Glomerular visceral epithelial cell (primary cell): ENCODE measurements around the gene ABLIM2.
A peak's percentile ranks its signal among the peaks of the same experiment; 100 is the strongest.
"Not testable (repeated sequence)": the region's sequence is repeated elsewhere in the genome, so short reads cannot be mapped to it uniquely, and the experiment has no call there.

ENCODE experiments used
- DNase-seq: peaks from one replicate; pipeline ENCODE4 v3.0.0-alpha.2; 2016; ENCODE audit errors: extremely low spot score

Gene ABLIM2

DNA sequence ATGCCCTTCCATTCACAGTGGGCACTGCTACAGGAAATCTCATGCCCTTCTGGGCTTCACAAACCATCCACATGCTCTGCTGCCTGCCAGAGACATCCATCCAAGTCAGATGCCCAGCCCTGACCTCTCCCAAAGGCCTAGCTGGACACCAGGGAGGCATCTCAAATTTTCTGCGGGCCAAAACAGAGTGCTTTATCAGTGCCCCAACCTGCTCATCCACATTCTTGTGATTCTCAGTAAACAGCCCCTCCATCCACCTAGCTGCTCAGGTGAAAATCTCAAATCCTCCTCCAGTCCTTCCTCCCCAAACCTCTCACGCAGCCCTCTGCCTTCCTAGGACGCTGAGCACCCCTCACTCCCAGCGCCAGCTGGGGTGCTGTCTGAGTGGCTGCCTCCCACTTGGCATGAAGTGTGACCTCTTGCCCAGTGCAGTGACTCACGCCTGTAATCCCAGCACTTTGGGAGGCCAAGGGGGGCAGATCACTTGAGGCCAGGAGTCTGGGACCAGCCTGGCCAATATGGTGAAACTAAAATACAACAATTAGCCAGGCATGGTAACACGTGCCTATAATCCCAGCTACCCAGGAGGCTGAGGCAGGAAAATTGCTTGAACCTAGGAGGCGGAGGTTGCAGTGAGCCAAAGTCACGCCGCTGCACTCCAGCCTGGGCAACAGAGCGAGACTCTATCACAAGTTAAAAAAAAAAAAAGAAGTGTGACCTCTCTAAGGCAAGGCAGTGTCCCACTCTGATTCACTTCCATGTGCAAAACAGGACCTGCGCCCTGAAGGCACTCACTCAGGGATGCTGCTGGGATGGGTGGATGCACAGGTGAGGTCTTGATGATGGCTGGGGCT is 217.3 kb downstream of the ABLIM2 start:
- DNase-seq = peak; percentile 77

DNA sequence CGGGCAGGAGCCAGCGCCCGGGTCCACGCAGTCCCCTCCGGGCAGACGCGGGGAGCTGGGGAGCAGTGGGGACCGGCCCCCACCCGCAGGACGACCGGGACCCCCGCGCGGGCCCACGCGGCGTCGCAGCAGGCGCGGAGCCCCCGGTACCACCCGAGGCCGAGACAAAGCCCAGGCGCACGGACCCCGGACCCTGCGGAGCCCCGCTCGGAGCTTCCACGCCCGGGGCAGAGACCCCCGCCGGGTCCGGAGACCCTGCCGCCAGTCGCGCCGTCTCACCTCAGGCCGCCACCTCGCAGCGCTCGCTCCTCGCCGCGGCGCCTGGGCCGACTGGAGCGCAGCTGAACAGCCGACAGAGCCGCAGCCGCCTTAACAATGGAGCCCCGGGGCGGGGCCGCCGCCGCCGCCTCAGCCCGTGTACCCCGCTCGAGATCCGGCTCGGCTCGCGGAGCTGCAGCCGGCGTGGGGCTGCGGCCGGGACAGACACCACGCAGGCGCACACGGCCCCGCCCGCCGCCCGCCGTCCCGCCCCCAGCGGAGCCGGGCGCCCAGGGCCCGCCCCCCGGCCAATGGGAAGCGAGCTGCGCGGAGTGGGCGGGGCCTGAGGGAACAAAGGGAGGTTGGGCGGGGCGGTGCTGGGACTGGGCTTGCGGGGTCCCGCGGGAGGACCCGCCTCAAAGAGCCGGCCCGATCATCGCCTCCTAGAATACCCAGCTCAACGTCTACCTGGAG is 219.1 kb downstream of the ABLIM2 start, which contains the start of gene AFAP1:
Gene AFAP1, minus strand, starts transcription at position 485 of the 732 bp plus-strand sequence. CDS start 67,783 bp downstream, outside the sequence.
- peak; percentile 92 for DNase-seq

DNA sequence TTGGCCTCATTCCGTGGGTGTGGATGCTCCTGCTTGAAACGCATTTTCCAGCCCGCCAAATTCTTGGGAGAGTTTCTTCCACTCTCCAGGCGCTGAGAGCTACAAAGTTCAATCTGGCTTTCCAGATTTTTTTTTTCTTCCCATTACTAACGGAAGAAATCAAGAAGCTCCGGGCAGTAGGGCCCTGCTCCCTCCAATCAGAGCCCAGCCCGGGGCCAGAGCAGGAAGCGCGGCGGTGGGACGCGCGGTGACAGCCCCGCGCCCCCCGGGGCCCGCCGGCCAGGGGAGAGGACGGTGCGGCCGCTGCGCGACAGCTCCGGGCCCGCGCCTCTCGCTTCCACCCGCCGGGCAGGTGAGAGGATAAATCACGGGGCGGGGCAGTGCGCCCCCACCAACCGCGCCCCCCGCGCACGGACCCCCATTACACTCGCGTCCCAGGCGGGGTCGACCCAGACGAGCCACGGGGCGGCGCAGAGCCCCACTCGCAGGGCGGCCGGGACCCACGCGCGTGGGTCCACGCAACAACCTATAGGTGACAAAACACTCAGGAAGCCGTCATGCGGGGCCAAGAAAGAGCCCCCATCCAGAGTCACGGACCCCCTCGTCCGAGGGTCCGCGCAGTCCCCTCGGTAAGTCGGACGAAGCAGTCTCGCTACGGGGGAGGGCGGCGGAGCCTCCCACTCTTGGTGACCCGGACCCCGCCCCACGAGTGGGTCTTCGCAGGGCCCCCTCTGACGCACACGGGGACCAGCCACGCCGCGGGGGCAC is 219.8 kb downstream of the ABLIM2 start:
- peak; percentile 53 for DNase-seq

DNA sequence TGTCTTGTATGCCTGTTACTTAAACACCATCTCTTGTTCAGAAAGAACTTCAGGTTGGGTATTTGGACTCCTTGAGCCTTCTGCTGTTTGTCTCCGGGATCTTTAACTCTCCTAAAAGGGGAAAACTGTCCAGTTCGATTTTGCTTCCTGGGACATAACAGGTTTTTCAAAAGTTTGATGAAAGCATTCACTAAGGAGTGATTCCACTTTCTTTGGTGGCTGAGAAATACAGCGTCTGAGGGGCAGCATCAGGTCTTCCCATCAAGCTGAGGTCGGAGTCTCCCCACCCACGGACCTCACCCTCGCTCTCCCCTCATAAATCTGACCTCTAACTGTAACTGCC is 220.4 kb downstream of the ABLIM2 start:
- DNase-seq = peak; percentile 20

DNA sequence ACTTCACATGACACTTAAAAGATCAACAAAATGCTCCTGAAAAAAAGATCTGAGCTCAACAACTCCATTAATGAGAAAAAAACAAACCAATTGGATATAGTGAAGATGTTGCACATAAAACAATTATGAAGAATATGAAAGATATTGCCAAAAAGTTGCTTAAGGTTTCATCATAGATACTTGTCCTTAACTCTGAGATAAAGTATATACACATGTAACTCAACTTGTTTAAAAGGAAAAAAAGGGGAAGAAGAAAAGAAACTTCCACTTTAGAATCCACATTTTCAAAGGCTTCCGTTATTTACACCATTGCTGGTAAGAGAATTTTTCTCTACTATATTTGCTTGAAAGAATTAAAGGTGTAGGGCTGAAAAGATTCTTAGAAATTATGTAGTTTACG is 221.6 kb downstream of the ABLIM2 start:
- DNase-seq = no peak

DNA sequence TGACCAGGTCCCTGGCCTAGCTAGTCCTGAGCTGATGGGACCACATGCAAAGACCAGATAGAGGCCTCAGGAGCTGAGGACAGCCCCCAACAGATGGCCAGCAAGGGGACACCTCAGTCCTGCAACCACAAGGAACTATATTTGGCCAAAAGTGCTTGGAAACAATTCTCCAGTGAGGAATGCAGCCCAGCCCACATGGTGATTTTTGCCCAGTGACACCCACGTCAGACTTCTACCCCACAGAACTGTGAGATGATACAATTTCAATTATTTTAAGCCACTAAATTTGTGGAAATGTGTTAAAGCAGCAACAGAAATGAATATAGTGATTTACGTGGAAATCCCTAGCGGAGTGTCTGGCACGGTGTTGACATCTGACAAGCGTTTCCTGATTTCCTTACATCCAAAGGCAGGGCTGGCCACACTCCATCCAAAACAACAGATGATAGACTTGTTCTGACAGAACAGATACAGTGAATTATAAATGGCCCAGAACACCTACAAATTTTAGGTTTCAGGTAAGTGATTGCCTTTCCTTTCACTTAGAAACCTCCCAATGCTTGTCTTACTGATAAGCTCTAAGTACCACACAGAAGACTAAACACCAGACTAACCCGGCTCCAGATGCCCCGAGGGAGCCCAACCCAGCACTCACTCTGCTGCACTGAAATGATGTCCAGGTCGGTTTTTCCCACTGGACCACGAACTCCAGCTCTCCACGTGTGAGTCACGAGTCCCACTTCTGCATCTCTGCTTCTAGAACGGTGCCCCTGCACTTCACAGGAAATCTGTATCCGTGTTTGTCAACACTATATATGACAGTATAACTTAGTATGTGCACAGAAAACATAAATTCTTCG is 224.7 kb downstream of the ABLIM2 start:
- DNase-seq = peak; percentile 33

DNA sequence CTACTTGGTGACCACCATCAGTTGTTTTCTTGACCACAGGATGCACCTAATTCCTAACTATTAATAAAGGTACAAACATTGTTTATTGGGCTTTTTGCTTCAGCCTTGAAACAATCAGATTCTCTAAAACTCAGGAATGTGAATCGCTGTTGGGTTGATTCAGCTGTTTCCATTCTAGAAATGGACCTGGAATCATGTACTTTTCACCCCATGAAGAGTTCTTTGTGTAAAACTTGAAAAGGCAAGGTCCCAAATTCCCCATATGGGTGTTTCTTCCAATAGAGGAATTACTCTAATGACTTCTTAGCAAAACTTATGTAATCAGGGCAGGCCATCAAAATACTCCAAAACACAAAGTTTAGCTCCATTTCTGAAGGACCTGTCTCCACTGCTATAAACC is 226.3 kb downstream of the ABLIM2 start:
- no peak for DNase-seq

DNA sequence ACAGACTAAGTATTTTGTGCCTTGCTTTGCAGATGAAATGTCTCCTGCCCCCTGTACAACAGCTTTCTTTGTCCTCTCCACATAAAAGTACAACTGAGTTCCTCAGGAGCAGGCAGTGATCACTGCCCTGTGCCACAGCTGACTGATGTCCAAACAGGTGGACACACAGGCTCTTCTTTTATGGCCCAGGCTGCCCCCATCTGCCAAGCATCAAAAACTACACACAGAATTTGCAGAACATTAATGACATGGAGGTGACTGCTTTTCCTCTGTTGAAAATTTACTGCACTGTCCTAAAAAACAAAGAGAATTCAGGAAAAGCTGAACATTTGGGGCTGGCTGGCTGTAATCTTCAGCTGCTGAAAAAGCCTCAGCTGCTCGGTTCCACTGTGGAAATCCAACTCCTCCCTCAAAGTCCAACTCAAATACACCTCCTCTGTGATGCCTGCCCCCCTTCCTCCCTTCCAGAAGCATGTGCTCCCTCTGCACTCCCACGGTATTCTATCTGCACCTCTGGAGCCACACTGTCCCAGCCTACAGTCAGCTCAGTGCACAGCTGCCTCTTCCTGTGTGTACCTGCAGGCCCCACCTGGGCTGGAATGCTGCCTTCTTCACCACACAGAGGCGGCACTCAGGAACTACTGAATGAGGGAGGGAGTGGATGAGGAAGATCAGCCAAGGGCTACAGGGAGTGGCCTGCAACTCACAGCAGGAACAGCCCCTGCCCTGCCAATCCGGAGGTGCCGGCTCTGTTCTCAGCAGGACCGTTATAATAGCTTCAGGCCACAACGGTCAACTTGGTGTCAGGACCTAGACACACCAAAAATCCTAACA is 229.3 kb downstream of the ABLIM2 start:
- DNase-seq = peak; percentile 41

DNA sequence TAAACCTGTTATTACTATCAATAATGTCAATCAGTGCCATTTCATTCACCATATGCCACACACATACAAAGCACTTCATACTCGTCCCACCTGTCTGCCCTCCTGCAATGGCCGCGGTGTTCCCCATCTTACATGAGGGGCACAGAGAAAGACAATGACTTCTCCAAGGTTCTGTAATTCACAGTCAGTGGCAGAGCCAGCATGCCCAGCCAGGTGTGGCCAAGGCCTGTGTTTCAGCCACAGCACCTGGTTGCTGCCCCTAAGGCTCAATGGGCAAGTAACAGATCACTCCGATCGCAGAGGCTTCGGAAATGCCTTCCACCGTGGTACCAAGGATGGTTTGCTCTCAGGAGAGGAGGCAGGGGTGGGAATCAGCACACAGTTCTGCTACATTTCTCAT is 229.9 kb downstream of the ABLIM2 start:
- no peak for DNase-seq

DNA sequence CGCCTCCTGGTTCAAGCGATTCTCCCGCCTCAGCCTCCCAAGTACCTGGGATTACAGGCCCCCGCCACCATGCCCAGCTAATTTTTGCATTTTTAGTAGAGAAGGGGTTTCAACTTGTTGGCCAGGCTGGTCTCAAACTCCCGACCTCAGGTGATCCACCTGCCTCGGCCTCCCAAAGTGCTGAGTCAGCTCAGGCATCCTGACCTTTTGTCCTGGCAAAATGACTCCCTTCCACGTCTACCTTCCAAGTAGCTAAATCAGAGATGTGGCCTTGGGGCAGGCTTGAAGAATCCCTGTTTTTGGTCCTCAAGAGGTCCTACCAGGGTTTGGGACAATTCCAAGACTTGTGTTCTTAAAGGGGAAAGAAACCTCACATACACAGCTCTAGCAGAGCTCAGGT is 231.8 kb downstream of the ABLIM2 start:
- no peak for DNase-seq

DNA sequence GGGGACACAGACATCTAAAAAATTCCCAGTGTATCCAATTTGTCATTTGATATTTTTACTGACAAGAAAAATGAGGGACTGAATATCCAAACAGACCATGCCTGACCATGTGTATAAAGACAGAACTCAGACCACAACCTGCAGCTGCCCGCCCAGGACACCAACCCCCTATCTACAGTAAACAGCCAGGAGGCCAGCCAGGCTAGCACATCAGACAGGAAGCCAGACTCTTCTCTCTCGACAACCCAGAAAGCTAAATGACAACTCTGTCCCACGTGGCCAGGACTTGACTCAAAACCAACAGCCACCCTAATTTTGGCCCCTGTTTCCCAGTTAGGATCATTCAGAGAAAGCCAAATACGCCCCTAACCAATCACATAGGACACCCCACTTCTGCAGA is 234.0 kb downstream of the ABLIM2 start:
- no peak for DNase-seq

DNA sequence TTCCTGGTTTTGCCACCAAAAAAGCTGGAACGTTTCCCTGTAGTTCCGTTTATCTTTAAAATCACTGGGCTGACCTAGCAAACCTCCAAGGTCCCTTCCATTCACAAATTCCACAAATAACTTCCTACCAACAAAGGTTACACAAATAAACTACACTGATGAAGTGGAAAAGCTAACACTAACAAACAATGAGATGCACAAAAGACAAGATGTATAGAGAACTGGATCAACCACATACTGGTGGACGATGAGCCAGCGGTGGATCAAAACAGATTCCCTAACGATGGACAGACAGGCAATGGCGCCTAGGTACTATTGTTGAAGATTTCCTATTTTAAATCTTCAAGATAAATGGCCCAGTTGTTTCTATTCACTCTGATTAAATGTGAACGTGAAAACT is 234.4 kb downstream of the ABLIM2 start:
- DNase-seq = no peak

DNA sequence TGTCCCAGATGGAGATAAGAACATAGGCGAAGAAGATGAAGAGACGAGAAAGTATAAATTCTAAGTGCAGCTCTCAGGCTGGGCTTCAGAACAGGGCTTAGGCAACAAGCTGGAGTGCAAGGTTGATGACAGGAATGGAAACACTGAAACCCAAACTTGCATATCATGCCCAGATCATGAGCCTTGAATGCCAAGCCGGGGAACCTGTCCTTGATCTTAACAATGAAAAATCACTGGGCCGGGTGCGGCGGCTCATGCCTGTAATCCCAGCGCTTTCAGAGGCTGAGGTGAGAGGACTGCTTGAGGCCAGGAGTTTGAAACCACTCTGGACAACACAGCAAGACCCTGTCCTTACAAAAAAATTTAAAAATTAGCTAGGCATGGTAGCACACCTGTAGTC is 236.1 kb downstream of the ABLIM2 start:
- DNase-seq = no peak

DNA sequence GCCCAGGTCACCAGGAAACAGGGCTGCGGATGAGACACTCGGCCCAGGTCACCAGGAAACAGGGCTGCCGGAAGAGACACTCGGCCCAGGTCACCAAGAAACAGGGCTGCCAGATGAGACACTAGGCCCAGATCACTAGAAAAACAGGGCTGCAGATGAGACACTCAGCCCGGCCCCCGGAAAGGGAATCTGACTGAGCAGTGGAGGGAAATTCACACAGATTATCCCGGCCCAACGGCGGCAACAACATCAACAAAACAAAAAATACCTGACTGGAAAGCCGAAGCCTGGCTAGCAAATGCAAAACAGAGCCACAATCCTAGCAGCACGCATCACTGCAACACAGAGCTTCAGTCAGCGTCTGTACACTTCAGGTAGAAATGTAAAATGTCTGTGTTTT is 239.6 kb downstream of the ABLIM2 start:
- DNase-seq = no peak

DNA sequence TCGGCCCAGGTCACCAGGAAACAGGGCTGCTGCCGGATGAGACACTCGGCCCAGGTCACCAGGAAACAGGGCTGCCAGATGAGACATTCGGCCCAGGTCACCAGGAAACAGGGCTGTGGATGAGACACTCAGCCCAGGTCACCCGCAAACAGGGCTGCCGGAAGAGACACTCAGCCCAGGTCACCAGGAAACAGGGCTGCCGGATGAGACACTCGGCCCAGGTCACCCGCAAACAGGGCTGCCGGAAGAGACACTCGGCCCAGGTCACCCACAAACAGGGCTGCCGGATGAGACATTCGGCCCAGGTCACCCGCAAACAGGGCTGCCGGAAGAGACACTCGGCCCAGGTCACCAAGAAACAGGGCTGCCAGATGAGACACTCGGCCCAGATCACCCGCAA is 240.4 kb downstream of the ABLIM2 start:
- DNase-seq = not testable (repeated sequence)

DNA sequence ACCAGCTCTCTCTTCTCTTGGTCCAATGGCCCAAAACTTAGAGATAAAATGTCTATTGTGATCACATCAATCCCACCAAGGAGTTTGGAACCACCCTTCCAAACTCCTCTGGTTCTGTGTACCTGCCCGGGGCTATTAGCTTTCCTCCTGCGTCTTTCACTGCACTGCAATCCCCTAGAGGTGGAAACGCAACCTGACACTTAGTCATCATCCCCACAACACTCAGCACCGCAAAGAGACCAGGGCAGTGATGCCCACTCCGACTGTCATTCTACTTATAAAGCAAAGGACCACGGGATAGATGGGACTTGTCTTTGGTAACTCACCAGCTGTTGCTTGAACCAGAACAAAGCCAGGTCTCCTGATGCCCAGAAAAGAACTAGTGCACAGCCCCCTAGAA is 240.9 kb downstream of the ABLIM2 start:
- DNase-seq = no peak

DNA sequence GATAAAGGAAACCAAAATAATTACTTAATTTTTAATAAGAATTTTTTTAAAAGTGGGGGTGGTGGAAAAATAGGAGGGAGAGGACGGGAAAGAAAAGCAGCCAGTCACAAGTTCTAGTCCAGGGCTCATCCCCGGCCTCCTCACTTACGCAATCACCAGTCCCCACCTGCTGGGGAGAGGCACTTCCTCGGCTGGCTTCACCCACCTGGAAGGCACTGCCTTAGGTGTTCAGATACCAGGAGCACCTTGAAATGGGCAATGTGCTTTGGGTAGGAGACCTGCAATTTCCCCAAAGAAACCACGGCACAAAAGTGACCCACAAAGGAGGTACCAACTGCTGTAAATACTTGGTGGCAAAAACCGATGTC is 242.8 kb downstream of the ABLIM2 start:
- no peak for DNase-seq
